A673 (cell line): ENCODE measurements around the gene CDH23. TPM values are rescaled to one million over a fixed set of nuclear protein-coding genes. Genes with fewer than 3 reads are reported as not detected.

Experiments used
- BruUV-seq: library from RNA; stranded (reverse); fragments of 400-500 nt; replicated peaks from 2 replicates; lab custom pipeline; 2021; lab: Mats Ljungman, UMichigan
- CTCF ChIA-PET: fragments of 300-600 bp; sonication (Branson Sonifier 250); formaldehyde crosslinking; loops from one replicate; lab custom pipeline; 2022; ENCODE audit warnings: antibody characterized with exemption; lab: Charles Lee
- POLR2A ChIA-PET: fragments of 300-600 bp; sonication (Branson Sonifier 250); formaldehyde crosslinking; loops from one replicate; lab custom pipeline; 2022; ENCODE audit warnings: antibody characterized with exemption; ENCODE audit not compliant: low non-redundant PET; lab: Charles Lee
- DNase-seq: peaks from one replicate; pipeline ENCODE4 v3.0.0-alpha.2; 2015; ENCODE audit warnings: low spot score
- H3K27ac ChIP-seq: fragments of 200-600 bp; sonication (generic); 2 replicates; pipeline ENCODE4 v1.5.1; 2016; ENCODE audit warnings: mixed run types, low read depth, mild to moderate bottlenecking, mixed read lengths, antibody characterized with exemption, low read length; ENCODE audit not compliant: poor library complexity, severe bottlenecking
- H3K27me3 ChIP-seq: fragments of 200-600 bp; sonication (generic); replicated peaks from 2 replicates; pipeline ENCODE4 v1.6.1; 2017; ENCODE audit warnings: mixed run types, low read depth, mild to moderate bottlenecking, mixed read lengths, antibody characterized with exemption, low read length; ENCODE audit not compliant: insufficient read depth, poor library complexity
- H3K36me3 ChIP-seq: fragments of 200-600 bp; sonication (generic); 2 replicates; pipeline ENCODE4 v1.6.1; 2016; ENCODE audit warnings: mixed run types, mild to moderate bottlenecking, mixed read lengths, antibody characterized with exemption, low read length; ENCODE audit not compliant: insufficient read depth, poor library complexity, severe bottlenecking
- H3K4me1 ChIP-seq: fragments of 200-600 bp; sonication (generic); 2 replicates; pipeline ENCODE4 v1.6.1; 2017; ENCODE audit warnings: mixed run types, mild to moderate bottlenecking, mixed read lengths, antibody characterized with exemption, low read length; ENCODE audit not compliant: insufficient read depth, poor library complexity, severe bottlenecking
- H3K4me3 ChIP-seq: fragments of 200-600 bp; sonication (generic); 2 replicates; pipeline ENCODE4 v1.5.1; 2016; ENCODE audit warnings: low read depth, mixed run types, mild to moderate bottlenecking, mixed read lengths, low read length; ENCODE audit not compliant: poor library complexity, severe bottlenecking
- H3K9me3 ChIP-seq: fragments of 200-600 bp; sonication (generic); 2 replicates; pipeline ENCODE4 v1.6.1; 2016; ENCODE audit warnings: mixed run types, low read depth, mild to moderate bottlenecking, mixed read lengths, antibody characterized with exemption, low read length; ENCODE audit not compliant: poor library complexity, severe bottlenecking
- CTCF ChIP-seq: fragments of 300-800, 200-600 bp; sonication (generic); conservative IDR thresholded peaks from 2 replicates; pipeline ENCODE4 v1.5.1; 2017; ENCODE audit warnings: low read depth, mild to moderate bottlenecking, antibody characterized with exemption, low read length, moderate library complexity, mixed read lengths
- EZH2 ChIP-seq: fragments of 200-600 bp; sonication (generic); IDR thresholded peaks from 2 replicates; pipeline ENCODE4 v1.6.1; 2017; ENCODE audit warnings: borderline replicate concordance, low read depth, mild to moderate bottlenecking, mixed read lengths, antibody characterized with exemption, low read length; ENCODE audit not compliant: poor library complexity, severe bottlenecking
- intact Hi-C: fragments of 100-400 bp; cut with micrococcal nuclease; formaldehyde crosslinking; loops from one replicate; pipeline ENCODE4 v1.10.0; 2022; ENCODE audit not compliant: unreplicated experiment
- total RNA-seq: library from RNA; stranded (reverse); gene quantifications from 2 replicates; pipeline ENCODE4 v1.2.3, GENCODE V29; 2021

The CDH23 gene
- total RNA-seq, 1 experiment from 2014 or later = 49.7 TPM

- intact Hi-C loops = no loop called here
- peaks cover 5% of the 10 kb centered on the region for H3K9me3 ChIP-seq
- H3K27me3 ChIP-seq = no peaks in the 10 kb centered on the region
- ChIA-PET CTCF (no interaction called here), POLR2A (no interaction called here)
- TF ChIP-seq CTCF (no peak), EZH2 (no peak)
- no peaks in the 10 kb centered on the region for H3K36me3 ChIP-seq
- no peak for DNase-seq
- no peaks in the 10 kb centered on the region for H3K4me1 ChIP-seq
- no peak overlapping the region for H3K27ac ChIP-seq
- BruUV-seq = no TSS peak
- H3K4me3 ChIP-seq = no peak overlapping the region
These were observed 96.2 kb downstream of the CDH23 start for GRCh38 chr10:71492872-71493271.

DNA sequence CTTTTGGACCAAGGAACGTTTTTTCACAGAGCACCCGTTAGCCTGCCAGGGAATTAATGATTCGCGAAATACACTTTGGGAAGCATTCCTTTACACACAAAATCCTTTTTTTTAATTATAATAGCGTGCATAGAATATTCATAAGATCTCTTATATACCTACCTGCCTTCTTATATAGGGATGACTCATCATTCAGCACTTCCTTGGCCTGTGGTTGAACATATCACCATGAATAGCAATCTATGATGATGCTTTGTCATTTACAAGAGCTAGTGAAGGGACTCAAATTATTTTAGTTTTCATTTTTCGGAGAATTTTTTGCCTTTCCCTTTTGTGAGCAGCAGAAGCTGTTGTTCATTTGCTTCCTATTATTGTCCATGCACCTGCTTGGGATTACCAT lies 97.0 kb downstream of the CDH23 start:
- ChIA-PET CTCF (no interaction called here), POLR2A (no interaction called here)
- no peak for DNase-seq
- no peak for TF ChIP-seq CTCF
- no peak for TF ChIP-seq EZH2
- Histone ChIP-seq H3K4me3 (no peak overlapping the region), H3K4me1 (no peaks in the 10 kb centered on the region), H3K9me3 (peaks cover 5% of the 10 kb centered on the region), H3K27me3 (no peaks in the 10 kb centered on the region), H3K27ac (no peak overlapping the region), H3K36me3 (no peaks in the 10 kb centered on the region)
- intact Hi-C loops = no loop called here
- BruUV-seq = no TSS peak

DNA sequence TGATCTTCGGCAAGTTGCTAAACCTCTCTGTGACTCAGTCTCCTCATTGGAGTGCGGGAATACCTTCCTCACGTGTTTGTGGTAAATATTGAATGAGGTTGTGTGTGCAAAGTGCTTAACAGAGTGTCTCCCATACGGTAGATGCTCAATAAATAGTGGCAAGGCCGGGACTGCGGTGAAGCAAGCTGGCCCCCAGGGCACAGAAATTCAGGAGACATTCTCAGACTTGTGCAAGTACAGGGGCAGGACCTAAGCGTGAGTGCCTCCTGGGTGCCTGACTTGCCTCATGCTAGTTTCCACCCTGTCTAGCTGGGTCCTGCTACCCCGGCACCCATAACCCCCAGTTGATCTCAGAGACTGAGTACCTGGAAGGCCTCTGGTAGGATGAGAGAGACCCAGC lies 97.8 kb downstream of the CDH23 start:
- POLR2A ChIA-PET = no interaction called here
- intact Hi-C loops = no loop called here
- H3K27me3 ChIP-seq = no peaks in the 10 kb centered on the region
- BruUV-seq = no TSS peak
- TF ChIP-seq EZH2 (no peak), CTCF (no peak)
- no peak overlapping the region for H3K27ac ChIP-seq
- no peaks in the 10 kb centered on the region for H3K4me1 ChIP-seq
- no peaks in the 10 kb centered on the region for H3K36me3 ChIP-seq
- CTCF ChIA-PET = no interaction called here
- H3K9me3 ChIP-seq = no peaks in the 10 kb centered on the region
- H3K4me3 ChIP-seq = no peak overlapping the region
- no peak for DNase-seq
